Astrocyte (in vitro differentiated cells and primary cell): ENCODE data around the gene RARRES1.

ENCODE experiments used
- CTCF ChIP-seq: IDR thresholded peaks from 2 replicates; pipeline ENCODE4 v1.5.1; 2011; ENCODE audit warnings: low read depth, mild to moderate bottlenecking, inconsistent platforms, low read length, moderate library complexity; ENCODE audit not compliant: insufficient read depth
- EZH2 ChIP-seq: IDR thresholded peaks from 2 replicates; pipeline ENCODE4 v1.6.1; 2012; ENCODE audit warnings: mild to moderate bottlenecking, low read length, inconsistent platforms; ENCODE audit not compliant: insufficient read depth

- TF ChIP-seq CTCF (no peak), EZH2 (no peak)
Observed at GRCh38 chr3:158761350-158761749, 29.1 kb upstream of the RARRES1 start.
